Activated gamma-delta T cell treated with Interleukin-2 at 50 U/mL for 16 hours (primary cell): ENCODE data around the gene KCTD1.

ENCODE experiments used
- DNase-seq: peaks from one replicate; pipeline ENCODE4 v3.0.0-alpha.2; 2020

The KCTD1 gene

DNA sequence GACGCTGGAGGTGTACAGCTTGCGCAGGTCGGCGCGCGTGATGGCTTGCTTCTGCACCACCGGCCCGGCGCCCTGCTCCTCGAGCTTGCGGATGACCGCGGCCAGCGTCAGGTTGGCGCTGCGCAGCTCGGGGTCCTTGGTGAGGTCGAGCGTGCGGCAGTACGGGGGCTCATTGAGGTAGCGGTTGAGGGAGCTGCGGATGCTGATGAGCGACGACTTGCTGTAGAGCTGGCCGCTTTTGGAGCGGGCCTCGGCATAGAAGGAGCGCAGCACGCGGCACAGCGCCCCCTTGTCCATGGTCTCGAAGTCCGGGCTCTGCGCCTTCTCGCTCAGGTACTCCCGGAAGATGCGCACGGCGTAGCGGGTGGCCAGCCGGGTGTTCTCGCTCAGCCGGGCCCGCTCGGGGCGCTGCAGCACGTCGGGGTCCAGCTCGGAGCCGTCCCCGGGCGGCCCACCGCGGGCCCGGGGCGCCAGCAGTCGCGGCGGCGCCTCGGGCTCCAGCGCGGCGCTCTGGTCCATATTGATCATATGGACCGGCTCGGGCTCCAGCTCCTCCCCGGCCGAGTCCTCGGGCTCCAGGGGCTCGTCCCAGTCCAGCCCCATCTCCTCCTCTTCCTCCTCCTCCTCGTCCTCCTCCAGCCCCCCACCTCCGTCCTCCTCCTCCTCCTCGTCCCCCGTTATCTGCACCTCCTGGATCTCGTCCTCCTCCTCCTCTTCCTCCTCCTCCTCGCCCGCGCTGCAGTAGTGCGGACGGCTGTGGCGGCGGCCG, 523 bp downstream of the KCTD1 start:
- DNase-seq: peak; percentile 50

DNA sequence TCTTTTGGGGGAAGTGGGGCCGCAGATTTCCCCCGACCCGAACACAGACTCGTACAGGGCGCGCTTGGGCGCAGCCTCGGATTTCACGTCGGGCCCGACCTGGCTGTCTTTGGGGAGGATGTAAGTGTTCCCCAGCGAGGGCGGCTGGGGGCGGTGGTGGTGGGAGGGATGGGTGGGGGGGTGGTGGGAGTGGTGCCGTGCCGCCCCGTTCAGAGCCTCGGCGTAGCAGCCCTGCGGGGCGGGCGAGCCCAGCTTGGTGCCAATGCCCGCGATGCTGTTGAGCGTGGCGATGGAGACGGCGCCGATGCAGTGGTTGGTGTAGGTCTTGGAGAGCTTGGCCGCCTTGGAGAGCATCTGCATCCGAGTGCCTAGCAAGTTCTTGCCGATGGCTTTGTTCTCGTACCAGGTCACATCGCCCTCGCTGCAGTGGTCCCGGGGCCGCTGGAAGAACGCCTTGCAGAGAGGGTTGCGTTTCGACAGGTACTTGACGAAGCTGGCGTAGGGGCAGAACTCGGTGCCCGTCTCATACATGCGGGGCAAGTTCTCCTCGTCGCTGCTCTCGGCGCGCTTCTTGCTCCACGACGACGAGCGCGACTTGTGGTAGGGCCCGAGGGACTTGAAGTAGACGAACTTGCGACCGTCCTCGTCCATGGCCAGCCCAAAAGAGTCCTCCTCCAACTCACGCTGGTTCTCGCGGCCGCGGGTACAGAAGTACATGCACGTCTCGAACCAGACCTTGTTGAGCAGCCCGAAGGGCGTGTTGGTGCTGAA, 1.3 kb downstream of the KCTD1 start:
- DNase-seq: no peak

DNA sequence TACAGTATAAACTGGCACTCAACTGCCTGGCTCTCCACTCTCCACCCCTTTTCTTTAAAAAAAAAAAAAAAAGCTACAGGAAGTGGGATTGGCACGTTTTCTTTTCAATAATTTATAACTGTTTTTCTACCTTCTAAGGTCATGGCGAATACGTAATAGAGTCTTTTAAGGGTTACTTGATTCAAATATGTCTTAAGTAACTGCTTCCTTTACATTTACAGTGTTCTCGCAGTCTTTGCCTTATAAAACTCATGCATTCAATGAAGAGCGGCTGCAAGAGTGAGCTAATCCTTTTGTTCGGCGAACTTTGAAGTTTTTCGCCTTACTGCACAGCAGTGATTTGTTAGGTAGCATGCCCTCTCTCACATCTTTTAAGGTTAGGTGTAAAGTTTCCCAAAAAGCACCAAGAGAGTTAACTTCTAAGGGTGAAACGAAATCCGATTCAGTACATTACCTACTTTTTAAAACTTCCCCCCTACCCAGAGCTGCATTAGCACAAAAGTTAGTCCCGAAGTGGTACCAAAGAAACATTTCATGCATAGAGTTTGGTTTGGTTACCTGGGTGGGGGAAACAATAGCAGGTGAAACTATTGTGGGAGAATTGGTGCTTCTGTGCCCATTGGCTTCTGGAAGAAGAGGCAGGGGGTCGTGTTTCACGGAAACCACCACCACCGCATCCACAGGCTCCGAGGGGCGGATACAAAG, 2.0 kb downstream of the KCTD1 start:
- DNase-seq: no peak

DNA sequence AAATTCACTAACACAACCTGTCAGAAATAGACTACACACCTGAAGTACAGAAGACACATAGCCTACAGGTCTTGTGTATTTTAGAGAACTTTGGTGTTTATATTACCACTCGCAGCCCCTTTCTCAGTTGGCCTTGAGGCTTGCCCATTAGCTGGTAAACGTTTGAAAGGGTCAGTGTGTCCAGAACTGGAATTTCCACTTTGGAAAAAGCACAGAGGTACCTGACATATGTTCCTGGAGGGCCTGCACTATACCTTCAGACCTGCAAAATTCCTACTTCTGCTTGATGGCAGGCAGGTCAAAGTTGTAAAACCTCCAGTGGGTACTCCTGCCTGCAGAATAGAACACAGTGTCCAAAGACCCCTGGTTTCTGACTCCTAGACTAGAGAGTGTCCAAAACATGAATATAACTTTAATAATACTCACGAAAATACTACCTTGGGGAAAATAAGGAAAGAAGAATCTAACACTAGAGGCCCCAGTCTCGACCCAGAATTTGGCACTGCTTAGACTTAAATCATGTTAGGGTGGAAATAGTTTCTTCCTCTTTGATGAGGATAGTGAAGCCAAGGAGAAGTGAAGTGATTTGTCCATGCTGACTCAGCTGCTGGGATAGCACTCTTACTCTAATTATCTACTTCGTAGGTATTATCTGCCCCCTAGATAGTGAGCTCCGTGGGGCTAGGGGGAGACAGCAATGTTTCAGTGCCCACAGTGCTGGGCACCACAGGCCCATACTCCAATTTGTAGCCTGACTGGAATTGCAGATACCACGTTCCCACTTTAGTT, 2.8 kb downstream of the KCTD1 start:
- no peak for DNase-seq

DNA sequence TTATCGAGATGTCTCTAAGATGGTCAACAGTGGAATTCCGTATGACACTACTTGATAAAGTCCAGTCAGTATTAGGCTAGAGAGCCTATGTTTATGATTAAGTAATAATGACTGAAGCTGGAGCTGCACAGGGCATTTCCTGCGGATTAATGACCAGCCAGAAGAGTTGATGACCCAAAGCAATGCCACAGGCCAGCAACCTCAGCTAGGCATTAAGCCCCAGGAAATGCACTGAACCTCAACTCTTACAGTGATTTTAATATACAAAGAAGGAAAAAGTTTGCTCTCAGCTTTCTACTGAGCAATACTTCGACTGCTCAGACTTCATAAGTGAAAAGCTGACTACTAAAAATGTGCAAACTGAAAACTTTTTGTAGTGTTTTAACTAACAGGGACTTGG, 3.9 kb downstream of the KCTD1 start:
- no peak for DNase-seq

DNA sequence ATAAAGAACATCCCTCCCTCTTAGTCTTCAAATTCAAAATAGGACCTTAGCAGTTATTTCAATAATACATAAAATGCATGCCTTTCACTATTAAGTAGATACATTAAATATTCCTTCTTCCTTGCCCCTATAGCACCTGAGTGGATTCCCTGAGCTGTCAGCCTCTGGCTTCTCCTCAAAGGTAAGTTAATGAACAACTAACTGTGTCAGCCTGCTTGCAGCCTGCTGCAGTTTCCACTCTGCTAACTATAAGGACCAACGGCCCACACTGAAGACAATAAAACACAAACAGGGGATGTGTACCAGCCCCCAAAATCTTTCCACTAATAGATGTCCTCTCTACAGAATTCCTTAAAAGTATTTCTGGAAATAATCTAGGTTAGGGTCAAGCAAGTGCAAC, 5.0 kb downstream of the KCTD1 start:
- no peak for DNase-seq

DNA sequence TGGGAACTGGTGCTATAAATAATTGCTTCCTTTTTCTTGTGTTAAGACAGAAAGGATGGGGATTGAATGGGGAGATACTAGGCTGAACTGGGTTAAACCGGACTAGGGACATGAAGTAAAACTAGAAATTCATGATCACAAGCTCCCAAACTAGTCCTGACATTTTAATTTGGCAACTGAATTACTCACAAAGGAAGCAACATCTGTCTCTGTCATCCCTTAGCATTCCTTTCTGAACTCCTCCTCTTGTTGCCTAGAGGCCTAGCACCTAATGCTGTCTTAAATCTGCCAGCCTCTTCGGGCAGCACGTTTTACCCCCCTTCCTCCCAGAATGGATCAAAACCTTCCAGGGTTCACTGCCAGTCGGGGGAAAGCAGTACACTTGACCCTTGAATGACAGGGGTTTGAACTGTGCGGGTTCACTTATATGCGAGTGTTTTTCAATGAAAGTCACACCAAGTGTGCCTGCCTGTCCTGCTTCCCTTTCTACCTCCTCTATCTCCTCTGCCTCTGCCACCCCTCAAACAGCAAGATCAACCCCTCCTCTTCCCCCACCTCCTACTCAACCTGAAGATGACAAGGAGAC, 8.2 kb downstream of the KCTD1 start:
- DNase-seq: no peak

DNA sequence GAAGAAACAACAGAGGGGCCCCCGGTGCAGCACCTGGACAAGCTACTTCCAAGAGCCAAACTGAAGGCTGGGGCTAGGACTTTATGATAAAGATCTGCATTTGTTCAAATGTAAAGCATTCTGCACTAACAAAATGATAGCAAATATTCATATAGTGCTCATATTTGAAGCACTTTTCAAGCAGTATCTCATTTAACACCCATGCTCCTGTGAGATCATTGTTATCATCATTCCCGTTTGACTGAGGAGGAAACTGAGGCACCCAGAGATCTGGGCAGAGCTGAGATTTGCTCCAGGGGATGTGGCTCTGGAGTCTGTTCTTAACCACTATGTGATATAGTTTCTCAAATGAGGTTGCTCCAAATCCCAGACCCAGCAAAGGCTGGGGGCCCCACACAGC, 9.8 kb downstream of the KCTD1 start:
- DNase-seq: no peak

DNA sequence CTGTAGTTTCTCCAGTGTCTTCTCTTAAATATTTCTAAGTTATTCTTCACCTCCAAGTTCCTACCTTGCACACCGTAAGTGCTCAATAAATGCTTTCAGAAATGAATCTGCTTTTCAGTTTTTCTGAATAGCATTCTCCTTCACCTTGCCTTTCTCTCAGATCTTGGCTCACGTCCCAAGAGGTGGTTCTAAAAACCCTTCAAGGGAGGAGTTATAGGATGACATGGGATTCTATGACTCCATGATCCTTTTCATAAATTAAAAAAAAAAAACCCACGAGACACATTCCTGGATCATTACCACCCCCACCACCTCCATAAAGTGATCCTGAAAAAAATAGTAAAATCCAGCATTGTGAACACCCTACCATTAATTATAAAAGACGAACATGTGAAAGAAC, 11.7 kb downstream of the KCTD1 start:
- DNase-seq: no peak

DNA sequence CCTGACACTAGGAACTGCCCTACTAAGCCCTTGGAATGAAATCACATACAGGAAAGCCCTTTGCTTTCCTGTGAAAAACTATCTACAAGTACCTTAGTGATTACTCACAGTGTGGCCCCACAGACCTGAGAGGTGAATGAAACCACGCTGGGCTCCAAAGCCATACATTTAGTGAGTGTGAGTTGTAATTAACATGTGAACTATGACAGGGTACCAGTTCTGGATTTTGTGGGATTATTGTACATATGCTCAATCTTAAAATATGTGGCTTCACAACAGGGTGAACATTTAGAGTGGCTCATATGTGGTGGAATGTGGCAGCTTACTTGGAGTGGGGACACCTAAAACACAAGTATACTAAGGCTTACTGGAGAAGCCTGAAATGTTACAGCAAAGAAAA, 12.3 kb downstream of the KCTD1 start:
- no peak for DNase-seq

DNA sequence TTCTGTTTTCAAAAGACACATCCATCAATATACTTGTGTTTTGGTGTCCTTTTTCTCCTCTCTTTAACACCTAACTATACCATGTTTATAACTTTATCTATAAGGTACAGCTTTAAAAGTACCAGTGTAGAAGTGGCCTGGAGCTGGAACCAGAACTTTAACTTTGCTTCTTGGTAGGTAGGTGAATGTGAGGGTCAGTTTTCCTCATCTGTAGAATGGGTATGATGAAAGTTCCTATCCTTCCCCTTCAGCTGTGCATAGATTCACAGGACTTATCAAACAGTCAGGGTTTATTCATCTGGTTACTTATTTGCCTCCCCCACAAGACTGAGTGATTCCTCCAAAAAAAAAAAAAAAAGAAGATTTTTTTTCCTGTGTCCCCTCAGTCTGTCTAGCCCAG, 12.7 kb downstream of the KCTD1 start:
- DNase-seq: no peak

DNA sequence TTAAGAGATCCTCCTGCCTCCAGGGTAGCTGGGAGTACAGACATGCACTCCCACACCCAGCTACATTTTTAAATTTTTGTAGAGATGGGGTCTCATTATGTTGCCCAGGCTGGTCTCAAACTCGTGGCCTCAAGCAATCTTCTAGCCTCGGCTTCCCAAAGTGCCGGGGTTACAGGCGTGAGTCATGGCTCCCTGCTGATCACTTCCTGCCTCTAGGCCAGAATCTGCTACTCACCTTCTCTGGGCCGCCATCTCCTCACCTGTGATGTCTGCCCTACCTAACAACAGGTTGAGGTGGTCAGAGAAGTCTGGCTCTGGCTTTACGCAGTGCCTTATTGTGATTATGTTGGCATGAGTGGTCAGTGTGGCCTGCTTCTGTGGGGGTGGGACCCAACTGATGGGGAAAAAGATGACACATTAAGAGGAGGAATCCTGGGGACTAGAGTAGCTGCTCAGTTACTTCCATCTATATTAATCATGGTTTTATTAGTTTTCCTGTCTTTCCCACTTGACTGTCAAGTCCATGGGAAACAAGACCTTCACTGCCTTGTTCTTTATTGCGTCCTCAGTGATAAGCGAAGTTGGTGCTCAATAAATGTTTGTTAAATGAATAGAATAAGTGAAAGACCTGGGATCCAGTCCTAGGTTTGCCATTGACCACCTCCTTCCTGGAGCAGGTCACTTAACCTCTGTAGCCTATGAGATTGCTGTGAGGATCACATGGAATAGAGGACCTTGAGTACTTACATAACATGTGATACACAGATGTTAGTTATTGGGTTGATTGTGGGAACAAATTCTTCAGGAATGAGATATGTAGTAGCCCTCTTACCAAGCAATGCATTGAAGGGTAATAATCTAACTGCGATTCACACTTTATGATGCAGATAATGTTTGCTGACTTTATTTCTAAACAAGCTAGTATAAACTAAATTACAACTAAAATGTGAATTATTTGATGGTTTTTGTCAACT, 15.7 kb downstream of the KCTD1 start:
- no peak for DNase-seq

DNA sequence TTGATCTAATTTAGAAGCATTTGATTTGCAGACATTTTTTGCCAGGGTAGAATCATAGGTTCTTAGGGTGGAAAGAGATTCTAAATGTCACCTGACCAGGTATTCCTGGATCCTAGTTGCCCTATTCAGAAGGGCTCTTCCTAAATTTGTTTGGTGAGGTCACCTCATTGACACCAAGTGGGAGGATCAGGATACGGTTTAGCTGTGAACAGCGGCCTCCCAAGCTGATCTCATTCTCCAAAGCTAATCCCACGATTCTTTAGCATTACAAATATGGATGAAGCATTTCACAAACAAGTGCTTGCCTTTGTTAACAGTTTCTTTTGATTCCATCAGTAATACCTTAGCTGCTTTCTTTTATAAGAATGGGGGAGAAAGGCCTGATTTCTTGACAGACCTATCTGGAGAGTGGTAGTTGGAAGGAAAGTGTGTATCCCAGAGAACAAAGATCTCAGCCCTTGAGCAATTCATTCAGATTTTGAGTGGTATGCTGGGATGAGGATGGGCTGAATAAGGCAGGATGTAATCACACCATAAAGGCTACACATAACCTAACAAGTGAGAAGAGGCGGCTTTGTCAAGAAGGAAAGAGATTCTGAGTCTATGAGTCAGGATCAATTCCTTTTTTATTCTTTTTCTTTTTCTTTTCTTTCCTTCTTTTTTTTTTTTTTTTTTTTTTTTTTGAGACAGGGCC, 16.6 kb downstream of the KCTD1 start:
- no peak for DNase-seq

DNA sequence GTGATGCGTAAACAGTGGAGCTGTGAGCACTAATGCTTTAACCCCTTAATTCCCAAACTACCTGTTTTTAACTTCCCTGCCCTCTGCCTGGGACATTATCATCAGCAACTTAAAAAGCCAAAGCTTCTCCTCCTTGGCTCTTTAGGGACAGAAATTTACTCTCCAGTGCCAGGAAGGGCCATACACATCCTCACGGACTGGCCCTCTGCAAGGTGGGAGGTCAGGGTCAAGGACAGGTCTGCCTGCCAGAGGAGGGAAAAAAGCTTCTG, 21.5 kb downstream of the KCTD1 start:
- DNase-seq: no peak

DNA sequence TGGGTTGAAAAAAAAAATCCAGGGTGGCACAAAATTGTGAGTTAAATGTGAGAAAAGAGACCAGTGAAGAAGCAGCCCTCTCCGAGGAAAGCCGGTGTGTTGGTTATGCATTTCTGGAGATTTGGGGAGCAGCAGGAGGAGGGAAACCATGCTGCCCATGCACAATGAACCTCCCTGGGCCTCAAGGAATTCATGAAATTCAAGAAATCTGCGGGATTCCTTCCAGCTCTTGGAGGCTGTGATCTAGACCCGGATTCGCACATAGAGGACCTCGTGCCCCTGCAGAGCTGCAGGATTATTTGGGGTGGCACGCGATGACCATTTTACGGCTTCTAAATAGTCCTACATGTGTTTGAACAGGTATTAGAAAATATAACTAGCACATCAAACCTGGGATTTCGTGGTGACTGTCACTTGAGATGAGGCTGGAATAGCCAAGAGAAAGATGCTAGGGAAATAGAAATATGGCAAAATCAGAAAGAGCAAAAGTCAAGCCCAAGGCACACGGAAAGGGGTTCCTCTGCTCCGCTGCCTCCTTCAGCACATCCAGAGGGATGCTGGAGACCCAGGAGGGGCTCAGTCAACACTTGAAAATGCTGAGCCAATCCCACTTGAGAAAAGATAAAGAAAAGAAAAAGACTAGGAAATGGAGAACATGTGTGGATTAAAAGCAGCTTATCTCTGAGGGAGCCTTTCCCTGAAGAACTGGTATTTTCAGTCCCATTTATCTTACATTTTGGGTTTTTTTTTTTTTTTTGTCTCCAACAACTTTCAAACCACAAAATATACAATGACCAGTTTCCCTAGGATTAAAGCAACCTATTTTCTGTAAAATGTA, 22.0 kb downstream of the KCTD1 start:
- no peak for DNase-seq

DNA sequence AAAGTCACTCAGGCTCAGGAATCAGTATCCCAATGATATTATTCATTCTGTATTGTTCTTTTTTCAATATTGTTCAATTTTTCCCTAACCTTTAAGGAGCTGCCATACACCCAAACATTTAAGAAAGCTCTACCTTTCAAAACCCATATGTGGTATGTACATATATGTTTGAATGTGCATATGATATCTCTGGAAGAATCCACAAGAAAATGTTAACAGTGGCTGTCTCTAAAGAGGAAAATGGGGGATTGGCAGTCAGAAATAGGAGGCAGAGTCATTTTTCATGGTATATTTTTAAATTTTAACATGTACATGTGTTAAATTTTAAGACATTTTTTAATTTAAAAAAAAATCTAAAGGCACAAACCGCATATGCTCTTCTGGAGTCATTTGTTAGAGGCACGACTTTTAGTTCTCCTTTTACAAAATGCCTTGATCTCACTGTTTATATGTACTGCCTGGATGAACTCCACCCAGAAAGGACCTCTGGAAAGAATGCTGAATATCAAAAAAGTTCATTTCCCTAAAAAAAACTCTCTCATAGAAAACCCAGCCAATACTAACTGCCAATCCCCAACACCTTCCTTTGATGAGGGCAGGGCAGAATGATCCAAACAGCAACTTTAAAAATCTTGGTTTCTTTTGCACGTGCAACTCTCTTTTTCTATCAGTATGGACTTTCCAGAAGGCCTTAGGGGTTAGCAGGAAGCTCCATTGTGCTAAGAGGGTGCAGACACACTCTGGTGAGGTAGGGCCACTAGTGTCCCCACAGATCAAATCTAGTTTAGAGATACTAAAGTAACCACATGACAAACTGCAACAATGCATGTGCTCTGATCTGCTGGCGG, 23.6 kb downstream of the KCTD1 start:
- DNase-seq: no peak

DNA sequence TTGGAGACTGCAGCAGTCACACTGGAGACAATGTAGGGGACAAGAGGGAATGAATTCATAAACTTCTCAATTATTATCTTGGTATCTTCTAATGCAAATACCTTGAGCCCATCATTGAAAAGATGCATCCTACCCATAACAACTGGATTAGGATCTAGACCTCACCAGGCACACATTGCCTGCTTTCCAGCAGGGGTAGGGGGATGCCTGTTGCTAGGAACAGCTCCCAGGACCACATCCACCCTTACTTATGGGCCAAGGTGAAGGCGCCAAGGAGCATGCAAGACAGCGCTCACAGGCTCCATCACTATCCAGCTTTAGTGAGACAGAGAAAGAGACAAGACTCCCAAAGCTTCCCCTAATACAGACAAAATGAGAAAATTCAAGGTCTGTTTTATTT, 24.4 kb downstream of the KCTD1 start:
- DNase-seq: no peak

DNA sequence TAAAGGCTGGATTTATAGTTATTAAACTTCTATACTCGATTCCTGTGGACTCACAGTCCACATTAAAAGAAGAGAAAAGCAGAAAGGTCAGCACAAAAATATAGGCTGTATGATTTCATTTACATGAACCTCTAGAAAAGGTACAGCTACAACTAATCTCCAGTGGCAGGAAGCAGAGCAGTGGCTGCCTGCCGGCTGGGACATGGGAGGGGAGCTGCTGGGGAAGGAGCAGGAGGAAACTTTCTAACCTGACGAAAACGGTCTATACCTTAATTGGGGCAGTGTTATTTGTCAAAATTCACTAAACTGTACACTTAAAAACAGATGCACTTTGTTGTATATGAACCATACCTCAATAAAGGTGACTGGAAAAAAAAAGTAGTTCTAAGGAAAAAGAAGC, 26.7 kb downstream of the KCTD1 start:
- DNase-seq: no peak

DNA sequence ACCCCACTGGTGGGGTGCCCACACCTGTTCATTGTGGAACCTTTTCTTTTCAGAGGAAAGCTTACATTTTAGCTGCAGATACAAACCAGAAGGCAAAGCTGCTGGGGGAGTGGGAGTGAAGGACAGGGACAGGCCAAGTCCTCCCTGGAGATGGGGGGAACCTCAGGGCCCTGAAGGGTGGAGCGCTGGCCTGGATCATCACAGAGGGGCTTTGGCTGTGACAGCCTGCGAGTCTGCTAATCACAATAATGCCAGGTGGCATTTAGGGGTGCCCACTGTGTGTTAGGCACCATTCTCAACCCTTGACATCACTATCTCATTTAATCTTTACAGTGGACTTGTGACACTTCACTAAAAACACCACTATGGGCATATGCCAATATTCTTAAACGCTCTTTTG, 27.4 kb downstream of the KCTD1 start:
- no peak for DNase-seq
